ENCODE results near the gene ATAD3A. TPM values are rescaled to one million over a fixed set of nuclear protein-coding genes. Genes with fewer than 3 reads are reported as not detected.
"Not testable (repeated sequence)": the region's sequence is repeated elsewhere in the genome, so short reads cannot be mapped to it uniquely, and the experiment has no call there.

Gene ATAD3A
- 10 to 100 TPM; 14.6 to 34.4 (median 20.4) TPM for total RNA-seq

- 1% methylated on average over 33 of the region's 99 CpGs; no CpG with 5 or more reads in 1 of the 2 donors for WGBS, 2 donors (ENCODE audit: low coverage in 1 of 2)
- peak; percentile 98 for DNase-seq
- TF ChIP-seq POLR2A (IDR thresholded peaks at IDR 0.05): peak; percentile 50
- no peak for TF ChIP-seq EP300 (IDR thresholded peaks at IDR 0.05; ENCODE audit: low read depth)
- TF ChIP-seq CTCF (IDR thresholded peaks at IDR 0.05): no peak
- peak; percentile 82 to 94 (median 84) for TF ChIP-seq POLR2AphosphoS5 (IDR thresholded peaks at IDR 0.05)
- Histone ChIP-seq H3K36me3 (no peaks in the 10 kb centered on the region), H3K4me1 (peaks cover 0 to 15% (median 10%) of the 10 kb centered on the region in 4 donors), H3K4me3 (peak within 1 kb of the TSS; percentile 68 to 88 (median 76)), H3K9me3 (no peaks in the 10 kb centered on the region), H3K27me3 (no peaks in the 10 kb centered on the region), H3K27ac (peak within 1 kb of the TSS; percentile 91 to 96 (median 94))
- intact Hi-C loops (cut with DNase I; ENCODE audit: low total_unique reads): no loop called here
- in situ Hi-C loops (cut with MboI; ENCODE audit: low pct_ligation_motif_present in 1 of 4, low pct_unique_long_range_greater_than_20kb in 1 of 4, low sequenced_read_pairs in 3 of 4): no loop called here
These were observed at the start of gene ATAD3A for GRCh38 chr1:1511533-1512285. Gene ATAD3A (plus strand): TSS chr1:1512162. CDS start chr1:1512269, 107 bp downstream.

- in situ Hi-C loops (cut with MboI; ENCODE audit: low pct_ligation_motif_present in 1 of 4, low pct_unique_long_range_greater_than_20kb in 1 of 4, low sequenced_read_pairs in 3 of 4): no loop called here
- intact Hi-C loops (cut with DNase I; ENCODE audit: low total_unique reads): no loop called here
- Histone ChIP-seq H3K36me3 (no peaks in the 10 kb centered on the region), H3K4me3 (no peak overlapping the region), H3K27me3 (no peaks in the 10 kb centered on the region), H3K27ac (peak overlapping the region in 1 of 4 donors; percentile 51), H3K4me1 (peaks cover 0 to 7% (median 0%) of the 10 kb centered on the region in 4 donors), H3K9me3 (no peaks in the 10 kb centered on the region)
- no peak for TF ChIP-seq POLR2AphosphoS5 (IDR thresholded peaks at IDR 0.05)
- TF ChIP-seq POLR2A (IDR thresholded peaks at IDR 0.05): no peak
- no peak for TF ChIP-seq EP300 (IDR thresholded peaks at IDR 0.05; ENCODE audit: low read depth)
- TF ChIP-seq CTCF (IDR thresholded peaks at IDR 0.05): no peak
- peak; percentile 51 for DNase-seq
- 74 to 97% methylated on average over 5 to 19 of the region's 26 CpGs for WGBS, 2 donors (ENCODE audit: low coverage in 1 of 2)
These were observed 49.5 kb upstream of the ATAD3A start for GRCh38 chr1:1462318-1462966.

- no peaks in the 10 kb centered on the region for H3K27me3 ChIP-seq
- in situ Hi-C loops (cut with MboI; ENCODE audit: low pct_ligation_motif_present in 1 of 4, low pct_unique_long_range_greater_than_20kb in 1 of 4, low sequenced_read_pairs in 3 of 4) (no loop called here), intact Hi-C loops (cut with DNase I; ENCODE audit: low total_unique reads) (no loop called here)
- H3K4me3 ChIP-seq: no peak overlapping the region
- no peaks in the 10 kb centered on the region for H3K9me3 ChIP-seq
- H3K27ac ChIP-seq: no peak overlapping the region
- DNase-seq: no peak
- WGBS, 2 donors (ENCODE audit: low coverage in 1 of 2): 96% methylated on average over 7 of the region's 7 CpGs; no CpG with 5 or more reads in 1 of the 2 donors
- H3K36me3 ChIP-seq: no peaks in the 10 kb centered on the region
- TF ChIP-seq EP300 (IDR thresholded peaks at IDR 0.05; ENCODE audit: low read depth) (no peak), POLR2AphosphoS5 (IDR thresholded peaks at IDR 0.05) (no peak), CTCF (IDR thresholded peaks at IDR 0.05) (no peak), POLR2A (IDR thresholded peaks at IDR 0.05) (no peak)
- H3K4me1 ChIP-seq: peaks cover 0 to 7% (median 0%) of the 10 kb centered on the region in 4 donors
These were observed 48.6 kb upstream of the ATAD3A start for GRCh38 chr1:1463312-1463711.

GRCh38 chr1:1468196-1468985 lies 43.6 kb upstream of the ATAD3A start:
- H3K27ac ChIP-seq; intact Hi-C loops (cut with DNase I; ENCODE audit: low total_unique reads); H3K27me3 ChIP-seq; H3K36me3 ChIP-seq; in situ Hi-C loops (cut with MboI; ENCODE audit: low pct_ligation_motif_present in 1 of 4, low pct_unique_long_range_greater_than_20kb in 1 of 4, low sequenced_read_pairs in 3 of 4); H3K4me3 ChIP-seq; DNase-seq; H3K9me3 ChIP-seq: not testable (repeated sequence)
- 81% methylated on average over 27 of the region's 44 CpGs; no CpG with 5 or more reads in 1 of the 2 donors for WGBS, 2 donors (ENCODE audit: low coverage in 1 of 2)
- peaks cover 13 to 16% (median 15%) of the 10 kb centered on the region in 4 donors for H3K4me1 ChIP-seq
